ENCODE measurements around the gene EGR4. TPM values are rescaled to one million over a fixed set of nuclear protein-coding genes. Genes with fewer than 3 reads are reported as not detected.

EGR4 gene
- total RNA-seq, 2 experiments from 2014 or later = not detected

Other genes starting within 250 kb of the EGR4 start
- gene SFXN5, start 221.8 kb downstream of the EGR4 start, total RNA-seq = 10 to 100 TPM; 15.7 to 18.6 TPM
- gene RAB11FIP5, start 180.6 kb downstream of the EGR4 start, total RNA-seq = 1 to 10 TPM; 1.4 to 1.7 TPM
- not detected for gene NOTO, start 91.0 kb downstream of the EGR4 start, total RNA-seq
- 10 to 100 TPM; 16.6 to 21.3 TPM for gene SMYD5, start 79.3 kb downstream of the EGR4 start, total RNA-seq
- gene PRADC1, start 60.3 kb downstream of the EGR4 start, total RNA-seq = 10 to 100 TPM; 19.0 to 19.1 TPM
- 100 to 1,000 TPM; 347 to 362 TPM for gene CCT7, start 59.2 kb downstream of the EGR4 start, total RNA-seq
- 10 to 100 TPM; 32.0 to 32.3 TPM for gene FBXO41, start 9.1 kb downstream of the EGR4 start, total RNA-seq
- 10 to 100 TPM; 19.9 to 21.3 TPM for gene ALMS1, start 92.3 kb upstream of the EGR4 start, total RNA-seq